H9 (cell line): ENCODE results near the gene NKRF. TPM values are rescaled to one million over a fixed set of nuclear protein-coding genes. Genes with fewer than 3 reads are reported as not detected.

Experiments used
- DNase-seq: peaks from one replicate; pipeline ENCODE4 v3.0.0-alpha.2; 2017
- H2AFZ ChIP-seq: one replicate; pipeline ENCODE4 v1.6.1; 2013; ENCODE audit warnings: mild to moderate bottlenecking, low read length, control low read depth, moderate library complexity
- H2AK5ac ChIP-seq: 2 replicates; pipeline ENCODE4 v1.6.1; 2013; ENCODE audit warnings: low read length, control low read depth, mixed read lengths; ENCODE audit not compliant: insufficient read length
- H2BK120ac ChIP-seq: one replicate; pipeline ENCODE4 v1.6.1; 2013; ENCODE audit warnings: low read depth, mild to moderate bottlenecking, low read length, control low read depth, inconsistent platforms; ENCODE audit not compliant: poor library complexity, severe bottlenecking
- H2BK12ac ChIP-seq: 2 replicates; pipeline ENCODE4 v1.6.1; 2013; ENCODE audit warnings: low read length, control low read depth, mixed read lengths, low read depth; ENCODE audit not compliant: insufficient read length
- H2BK15ac ChIP-seq: 2 replicates; pipeline ENCODE4 v1.6.1; 2013; ENCODE audit warnings: low read depth, low read length, control low read depth
- H2BK20ac ChIP-seq: one replicate; pipeline ENCODE4 v1.6.1; 2013; ENCODE audit warnings: low read depth, mild to moderate bottlenecking, low read length, control low read depth, inconsistent platforms; ENCODE audit not compliant: poor library complexity, severe bottlenecking
- H2BK5ac ChIP-seq: 2 replicates; pipeline ENCODE4 v1.6.1; 2013; ENCODE audit warnings: low read length, control low read depth, mixed read lengths; ENCODE audit not compliant: insufficient read length
- H3K14ac ChIP-seq: 2 replicates; pipeline ENCODE4 v1.6.1; 2013; ENCODE audit warnings: low read length, control low read depth; ENCODE audit not compliant: insufficient read depth
- H3K18ac ChIP-seq: 2 replicates; pipeline ENCODE4 v1.6.1; 2013; ENCODE audit warnings: low read depth, mild to moderate bottlenecking, mixed read lengths, low read length, control low read depth; ENCODE audit not compliant: insufficient read length
- H3K23ac ChIP-seq: 2 replicates; pipeline ENCODE4 v1.6.1; 2013; ENCODE audit warnings: low read length, control low read depth, mixed read lengths, low read depth; ENCODE audit not compliant: insufficient read length
- H3K23me2 ChIP-seq: 2 replicates; pipeline ENCODE4 v1.6.1; 2013; ENCODE audit warnings: low read depth, mild to moderate bottlenecking, mixed read lengths, low read length, control low read depth; ENCODE audit not compliant: insufficient read length, poor library complexity, severe bottlenecking
- H3K27ac ChIP-seq: 2 replicates; pipeline ENCODE4 v1.5.1; 2013; ENCODE audit warnings: low read length, control low read depth, mixed read lengths, low read depth; ENCODE audit not compliant: insufficient read length
- H3K27me3 ChIP-seq: 2 replicates; pipeline ENCODE4 v1.6.1; 2013; ENCODE audit warnings: low read length, control low read depth, inconsistent platforms; ENCODE audit not compliant: insufficient read depth
- H3K4ac ChIP-seq: 2 replicates; pipeline ENCODE4 v1.6.1; 2013; ENCODE audit warnings: low read depth, mild to moderate bottlenecking, control low read depth, inconsistent platforms, low read length, moderate library complexity
- H3K4me1 ChIP-seq: 2 replicates; pipeline ENCODE4 v1.6.1; 2013; ENCODE audit warnings: low read length, control low read depth, inconsistent platforms; ENCODE audit not compliant: insufficient read depth
- H3K4me2 ChIP-seq: 2 replicates; pipeline ENCODE4 v1.6.1; 2013; ENCODE audit warnings: low read length, control low read depth, mixed read lengths; ENCODE audit not compliant: insufficient read length, insufficient read depth
- H3K56ac ChIP-seq: 2 replicates; pipeline ENCODE4 v1.6.1; 2013; ENCODE audit warnings: low read depth, mild to moderate bottlenecking, mixed read lengths, low read length, control low read depth; ENCODE audit not compliant: insufficient read length
- H3K79me1 ChIP-seq: 2 replicates; pipeline ENCODE4 v1.6.1; 2013; ENCODE audit warnings: low read depth, mild to moderate bottlenecking, moderate library complexity, low read length, control low read depth, inconsistent platforms; ENCODE audit not compliant: insufficient read depth, poor library complexity, severe bottlenecking
- H3K79me2 ChIP-seq: 2 replicates; pipeline ENCODE4 v1.6.1; 2013; ENCODE audit warnings: low read length, control low read depth, inconsistent platforms; ENCODE audit not compliant: insufficient read depth
- H3K9ac ChIP-seq: 2 replicates; pipeline ENCODE4 v1.6.1; 2013; ENCODE audit warnings: low read length, control low read depth, mixed read lengths; ENCODE audit not compliant: insufficient read length; ENCODE audit errors: extremely low read depth
- H3K9me3 ChIP-seq: one replicate; pipeline ENCODE4 v1.6.1; 2013; ENCODE audit warnings: low read depth, low read length, inconsistent platforms; ENCODE audit not compliant: control insufficient read depth
- H3T11ph ChIP-seq: one replicate; pipeline ENCODE4 v1.6.1; 2013; ENCODE audit warnings: mild to moderate bottlenecking, low read length, control low read depth, inconsistent platforms
- H4K20me1 ChIP-seq: one replicate; pipeline ENCODE4 v1.6.1; 2013; ENCODE audit not compliant: control insufficient read depth, insufficient read length, insufficient read depth
- H4K5ac ChIP-seq: 2 replicates; pipeline ENCODE4 v1.6.1; 2013; ENCODE audit warnings: low read depth, mild to moderate bottlenecking, mixed read lengths, low read length, control low read depth; ENCODE audit not compliant: insufficient read length
- H4K8ac ChIP-seq: replicated peaks from 2 replicates; pipeline ENCODE4 v1.6.1; 2013; ENCODE audit warnings: low read length, control low read depth, mixed read lengths, low read depth; ENCODE audit not compliant: insufficient read length
- H4K91ac ChIP-seq: 2 replicates; pipeline ENCODE4 v1.6.1; 2013; ENCODE audit warnings: low read depth, mild to moderate bottlenecking, moderate library complexity, mixed read lengths, low read length, control low read depth; ENCODE audit not compliant: insufficient read length
- H3K27ac Mint-ChIP-seq, 3 experiments: 2 replicates in 2 of 3; 3 replicates in 1 of 3; pipeline ENCODE4 v1.8.0; 2020 to 2021; ENCODE audit warnings: mixed read lengths in 3 of 3, mild to moderate bottlenecking in 1 of 3, moderate library complexity in 1 of 3
- H3K27me3 Mint-ChIP-seq: 2 replicates; pipeline ENCODE4 v1.8.0; 2021; ENCODE audit warnings: low read depth, mild to moderate bottlenecking, moderate library complexity, mixed read lengths
- H3K36me3 Mint-ChIP-seq, 3 experiments: 2 replicates in 2 of 3; 3 replicates in 1 of 3; pipeline ENCODE4 v1.8.0; 2020 to 2021; ENCODE audit warnings: low read depth in 3 of 3, mixed read lengths in 3 of 3; ENCODE audit not compliant: insufficient read depth in 1 of 3
- H3K4me1 Mint-ChIP-seq, 2 experiments: 2 replicates each; pipeline ENCODE4 v1.8.0; 2020; ENCODE audit warnings: mixed read lengths in 2 of 2
- H3K4me3 Mint-ChIP-seq, 2 experiments: 2 replicates in 1 of 2; 3 replicates in 1 of 2; pipeline ENCODE4 v1.8.0; 2020 to 2021; ENCODE audit warnings: mild to moderate bottlenecking in 2 of 2, mixed read lengths in 2 of 2, moderate library complexity in 1 of 2
- H3K9me3 Mint-ChIP-seq, 2 experiments: 2 replicates in 1 of 2; 3 replicates in 1 of 2; pipeline ENCODE4 v1.8.0; 2020; ENCODE audit warnings: mild to moderate bottlenecking in 2 of 2, mixed read lengths in 2 of 2, moderate library complexity in 1 of 2
- WGBS: extraction: QIAGEN DNeasy Blood & Tissue Kit; methylation state at CpG from one replicate; pipeline ENCODE4 v1.1.7; 2013; ENCODE audit warnings: missing lambda C conversion rate, low lambda C conversion rate, mixed read lengths; ENCODE audit not compliant: insufficient read length; ENCODE audit errors: extremely low coverage; 5-methylcytosine and 5-hydroxymethylcytosine counted together
- long read RNA-seq: library from polyadenylated mRNA; unstranded; transcript quantifications from one replicate; pipeline ENCODE4 v2.0.0, GENCODE V29; 2020
- total RNA-seq: library from RNA; stranded (reverse); gene quantifications from 2 replicates; pipeline ENCODE4 v1.2.1, GENCODE V29; 2021
- TF ChIP-seq, protein P1 (sequence below): fragments of 200-600 bp; sonication (generic); conservative IDR thresholded peaks from 3 replicates; pipeline ENCODE4 v1.8.0; 2021; ENCODE audit warnings: antibody characterized with exemption, mild to moderate bottlenecking

The NKRF gene
- total RNA-seq = 15.1 and 15.2 TPM in 2 replicates
- long read RNA-seq, transcript NKRF-201 (3 exons, 3,817 nt) = major isoform, 20 of 23 reads
- long read RNA-seq, partial matches to known transcripts = 0 of 23 reads
- long read RNA-seq, other reads (novel, unspliced or antisense) = 3 of 23 reads

GRCh38 chrX:119606280-119607017 lies at the start of gene NKRF:
Gene NKRF, minus strand, starts transcription at chrX:119606424.
- Histone ChIP-seq H3K14ac (peak within 1 kb of the TSS; percentile 99), H3K4me1 (no peaks in the 10 kb centered on the region; the same call in 1 of the 2 replicates), H2BK12ac (no peak within 1 kb of the TSS), H2AFZ (no peak within 1 kb of the TSS), H3K27ac (no peak within 1 kb of the TSS), H2BK15ac (no peak within 1 kb of the TSS), H3K9me3 (peaks cover 12% of the 10 kb centered on the region), H3K27me3 (no peaks in the 10 kb centered on the region; the same call in 1 of the 2 replicates), H3K9ac (peak within 1 kb of the TSS; percentile 96), H2BK120ac (no peak within 1 kb of the TSS), H2AK5ac (no peak within 1 kb of the TSS), H3K56ac (no peak within 1 kb of the TSS), H3K4ac (no peak within 1 kb of the TSS), H2BK5ac (no peak within 1 kb of the TSS), H3T11ph (no peak within 1 kb of the TSS), H3K79me1 (no peaks in the 10 kb centered on the region), H3K4me2 (peak within 1 kb of the TSS; percentile 90), H4K91ac (no peak within 1 kb of the TSS), H3K23ac (peak within 1 kb of the TSS; percentile 69), H3K23me2 (peaks cover 8% of the 10 kb centered on the region), H3K79me2 (no peaks in the 10 kb centered on the region; the same call in 1 of the 2 replicates), H2BK20ac (no peak within 1 kb of the TSS), H4K5ac (no peak within 1 kb of the TSS), H4K8ac (no peak within 1 kb of the TSS), H4K20me1 (no peaks in the 10 kb centered on the region), H3K18ac (peak within 1 kb of the TSS; percentile 88)
- H3K4me3 Mint-ChIP-seq = peak within 1 kb of the TSS; percentile 80 to 90
- H3K36me3 Mint-ChIP-seq = peaks cover 12 to 15% (median 13%) of the 10 kb centered on the region in 3 experiments
- peaks cover 67 to 69% of the 10 kb centered on the region in 2 experiments for H3K9me3 Mint-ChIP-seq
- peak within 1 kb of the TSS in 2 of 3 experiments; percentile 93; a peak in 3 of 7 replicates for H3K27ac Mint-ChIP-seq
- TF ChIP-seq, protein P1, sequence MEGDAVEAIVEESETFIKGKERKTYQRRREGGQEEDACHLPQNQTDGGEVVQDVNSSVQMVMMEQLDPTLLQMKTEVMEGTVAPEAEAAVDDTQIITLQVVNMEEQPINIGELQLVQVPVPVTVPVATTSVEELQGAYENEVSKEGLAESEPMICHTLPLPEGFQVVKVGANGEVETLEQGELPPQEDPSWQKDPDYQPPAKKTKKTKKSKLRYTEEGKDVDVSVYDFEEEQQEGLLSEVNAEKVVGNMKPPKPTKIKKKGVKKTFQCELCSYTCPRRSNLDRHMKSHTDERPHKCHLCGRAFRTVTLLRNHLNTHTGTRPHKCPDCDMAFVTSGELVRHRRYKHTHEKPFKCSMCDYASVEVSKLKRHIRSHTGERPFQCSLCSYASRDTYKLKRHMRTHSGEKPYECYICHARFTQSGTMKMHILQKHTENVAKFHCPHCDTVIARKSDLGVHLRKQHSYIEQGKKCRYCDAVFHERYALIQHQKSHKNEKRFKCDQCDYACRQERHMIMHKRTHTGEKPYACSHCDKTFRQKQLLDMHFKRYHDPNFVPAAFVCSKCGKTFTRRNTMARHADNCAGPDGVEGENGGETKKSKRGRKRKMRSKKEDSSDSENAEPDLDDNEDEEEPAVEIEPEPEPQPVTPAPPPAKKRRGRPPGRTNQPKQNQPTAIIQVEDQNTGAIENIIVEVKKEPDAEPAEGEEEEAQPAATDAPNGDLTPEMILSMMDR = no peak
- WGBS = no CpG with 5 or more reads among the region's 46 CpGs
- DNase-seq = peak; percentile 87
- peaks cover 36% of the 10 kb centered on the region for H3K27me3 Mint-ChIP-seq
- peaks cover 15 to 16% of the 10 kb centered on the region in 2 experiments for H3K4me1 Mint-ChIP-seq
